Smooth muscle cell of the brain vasculature (primary cell): ENCODE measurements around the gene KRTAP1-5.
A peak's percentile ranks its signal among the peaks of the same experiment; 100 is the strongest.
"Not testable (repeated sequence)": the region's sequence is repeated elsewhere in the genome, so short reads cannot be mapped to it uniquely, and the experiment has no call there.

Source experiments
- DNase-seq: peaks from one replicate; pipeline ENCODE4 v3.0.0-alpha.2; 2012; ENCODE audit warnings: low read depth, low spot score

The KRTAP1-5 gene

GRCh38 chr17:41004397-41004796 lies 22.6 kb downstream of the KRTAP1-5 start:
- DNase-seq: no peak

GRCh38 chr17:41003926-41004325 lies 23.1 kb downstream of the KRTAP1-5 start:
- DNase-seq: no peak

DNA sequence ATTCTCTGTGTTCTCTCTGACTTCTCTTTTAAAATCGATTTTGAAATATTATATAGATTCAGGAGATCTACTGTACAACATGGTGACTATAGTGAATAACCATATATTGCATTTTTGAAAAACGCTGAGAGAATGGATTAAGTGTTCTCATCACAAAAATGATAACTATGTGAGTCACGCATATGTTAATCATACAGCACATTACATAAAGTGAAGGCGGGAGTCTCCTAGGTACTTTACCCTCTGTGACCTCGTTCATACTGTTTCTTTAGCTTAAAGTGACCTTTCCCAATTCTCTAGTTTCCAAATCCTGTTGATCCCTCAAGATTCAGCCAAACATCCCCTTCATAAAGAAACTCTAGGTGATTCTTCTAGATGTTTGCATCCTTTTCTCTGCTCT lies 24.2 kb downstream of the KRTAP1-5 start:
- no peak for DNase-seq

- no peak for DNase-seq
Observed at GRCh38 chr17:41001795-41002194, 25.2 kb downstream of the KRTAP1-5 start.

DNA sequence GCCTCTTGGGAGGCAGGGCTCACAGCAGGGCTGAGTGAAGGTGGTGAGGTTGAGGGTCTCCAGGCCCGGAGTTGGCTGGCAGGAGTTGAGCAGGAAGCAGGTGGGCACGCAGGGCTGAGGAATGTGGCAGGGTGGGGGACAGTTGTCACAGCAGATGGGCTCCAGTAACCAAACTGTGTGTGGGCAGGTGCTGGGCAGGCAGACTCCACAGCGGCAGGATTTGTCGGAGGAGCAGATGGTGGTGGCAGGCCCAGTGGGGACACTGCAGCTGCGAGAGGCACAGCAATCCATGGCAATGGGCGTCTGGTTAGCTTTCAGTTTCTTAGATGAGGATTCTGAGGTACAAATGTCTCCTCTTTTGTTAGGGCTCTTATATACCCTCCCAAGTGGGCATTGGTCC lies 27.4 kb downstream of the KRTAP1-5 start, which contains the start of gene KRTAP3-2:
KRTAP3-2 (minus strand) TSS at position 344 of the 400 bp plus-strand sequence; CDS start at position 291, 53 bp downstream.
- not testable (repeated sequence) for DNase-seq

- DNase-seq: no peak
Observed at GRCh38 chr17:40997361-40997760, 29.6 kb downstream of the KRTAP1-5 start.

- no peak for DNase-seq
Observed at GRCh38 chr17:40996829-40997228, 30.2 kb downstream of the KRTAP1-5 start.

DNA sequence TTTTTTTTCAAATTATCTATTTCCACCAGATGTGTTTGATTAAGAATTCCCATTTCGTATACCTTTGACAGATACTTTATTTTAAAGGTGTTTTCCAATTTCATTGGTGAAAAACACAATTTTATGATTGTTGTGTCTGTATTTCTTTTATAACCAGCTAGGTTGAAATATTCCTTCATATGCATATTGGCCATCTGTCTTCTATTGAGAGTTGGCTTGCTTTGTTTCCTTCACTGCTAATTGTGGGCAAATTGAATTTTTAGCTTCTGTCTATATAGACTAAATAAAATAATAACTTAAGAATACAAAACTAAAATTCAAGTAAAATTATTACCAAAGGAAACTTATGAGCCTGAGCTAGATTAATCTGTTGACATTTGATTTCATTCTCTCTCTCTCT lies 31.9 kb downstream of the KRTAP1-5 start:
- no peak for DNase-seq

DNA sequence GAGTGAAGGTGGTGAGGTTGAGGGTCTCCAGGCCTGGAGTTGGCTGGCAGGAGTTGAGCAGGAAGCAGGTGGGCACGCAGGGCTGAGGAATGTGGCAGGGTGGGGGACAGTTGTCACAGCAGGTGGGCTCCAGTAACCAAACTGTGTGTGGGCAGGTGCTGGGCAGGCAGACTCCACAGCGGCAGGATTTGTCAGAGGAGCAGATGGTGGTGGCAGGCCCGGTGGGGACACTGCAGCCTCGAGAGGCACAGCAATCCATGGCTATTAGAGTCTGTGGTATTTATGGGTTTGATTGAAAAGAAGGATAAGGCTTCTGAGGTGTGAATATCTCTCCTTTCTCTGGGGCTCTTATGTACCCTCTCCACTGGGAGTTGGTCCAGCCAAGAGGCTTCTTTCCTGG lies 33.2 kb downstream of the KRTAP1-5 start, which contains the start of gene KRTAP3-3:
KRTAP3-3 (minus strand) TSS at position 326 of the 400 bp plus-strand sequence; CDS start at position 259, 67 bp downstream.
- no peak for DNase-seq

DNA sequence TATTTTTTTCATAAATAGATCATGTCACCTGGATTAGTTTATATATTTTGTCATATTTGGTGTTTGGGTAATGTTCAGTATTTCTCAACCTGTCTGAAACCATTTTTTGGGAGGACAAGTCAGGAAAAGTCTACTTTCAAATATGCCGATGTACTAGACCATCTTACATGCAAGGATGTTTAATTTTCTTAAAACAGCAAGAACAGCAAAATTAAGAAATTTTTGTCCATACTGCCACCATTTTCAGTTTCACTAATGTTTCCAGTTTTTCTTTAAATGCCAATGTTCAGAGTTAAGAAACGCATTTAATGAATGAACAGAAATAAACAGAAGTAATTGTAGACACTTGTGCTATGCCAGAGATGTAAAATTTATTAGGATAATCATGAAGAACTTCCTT lies 33.9 kb downstream of the KRTAP1-5 start:
- no peak for DNase-seq

DNA sequence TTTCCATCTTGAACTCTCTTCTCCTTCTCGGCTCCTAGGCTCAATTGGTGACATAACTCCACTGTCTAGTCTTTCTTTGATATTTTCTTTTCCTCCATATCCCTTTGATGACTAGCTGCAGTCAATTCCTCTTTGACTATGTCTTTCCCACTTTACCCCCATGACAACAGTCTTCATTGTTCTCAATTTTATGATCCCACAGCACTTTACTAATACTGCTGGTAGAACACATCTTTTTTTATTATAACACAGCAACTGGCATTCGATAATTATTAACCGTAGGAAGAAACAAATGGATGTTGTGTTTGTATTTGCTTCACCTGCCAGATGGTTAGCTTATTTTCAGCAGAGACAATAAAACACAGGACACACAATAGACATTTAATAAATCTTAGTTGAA lies 34.3 kb downstream of the KRTAP1-5 start:
- no peak for DNase-seq

DNA sequence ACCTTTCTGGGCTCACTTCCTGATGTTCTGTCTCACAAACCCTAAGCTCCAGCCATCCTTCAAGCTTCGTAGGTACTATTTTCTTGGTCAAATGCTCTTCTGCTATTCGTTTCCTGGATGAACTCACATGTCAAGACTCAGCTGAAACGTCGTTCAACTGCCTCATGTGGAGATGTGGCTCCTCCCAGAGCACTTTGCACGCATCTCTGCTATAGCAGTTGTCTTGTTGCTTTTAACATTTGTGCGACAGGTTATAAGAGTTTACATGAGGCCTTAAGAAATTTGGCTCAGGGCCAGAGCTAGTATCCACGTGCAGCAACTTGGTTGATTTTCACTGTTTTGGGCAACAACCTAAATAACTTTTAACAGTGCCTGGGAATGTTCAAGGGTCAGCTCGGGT lies 40.1 kb downstream of the KRTAP1-5 start:
- no peak for DNase-seq

DNA sequence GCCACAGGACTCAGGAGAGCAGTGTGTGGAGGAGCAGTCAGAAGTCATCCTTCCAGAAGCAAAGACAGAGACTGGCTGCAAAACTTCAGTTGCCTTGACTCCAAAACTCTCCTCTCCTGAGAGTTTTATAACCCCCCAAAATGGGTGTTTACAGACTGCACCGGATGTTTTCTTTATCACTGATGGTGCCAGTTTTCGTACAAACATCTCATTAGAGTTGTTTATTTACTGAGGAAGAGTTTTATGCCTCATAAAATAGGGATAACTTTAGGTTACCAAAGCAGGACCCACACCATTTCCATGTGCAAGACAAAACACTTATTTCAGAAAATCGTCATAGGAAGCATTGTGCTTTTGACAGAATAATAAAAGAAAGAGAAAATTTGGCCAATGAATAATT lies 42.8 kb downstream of the KRTAP1-5 start, which contains the start of gene KRT40:
KRT40 (minus strand) TSS at position 101 of the 400 bp plus-strand sequence; CDS start at position 48, 53 bp downstream.
- no peak for DNase-seq

- DNase-seq: no peak
Observed at GRCh38 chr17:40981115-40981514, 45.9 kb downstream of the KRTAP1-5 start.

GRCh38 chr17:40980596-40980995 lies 46.4 kb downstream of the KRTAP1-5 start:
- DNase-seq: peak; percentile 20

DNA sequence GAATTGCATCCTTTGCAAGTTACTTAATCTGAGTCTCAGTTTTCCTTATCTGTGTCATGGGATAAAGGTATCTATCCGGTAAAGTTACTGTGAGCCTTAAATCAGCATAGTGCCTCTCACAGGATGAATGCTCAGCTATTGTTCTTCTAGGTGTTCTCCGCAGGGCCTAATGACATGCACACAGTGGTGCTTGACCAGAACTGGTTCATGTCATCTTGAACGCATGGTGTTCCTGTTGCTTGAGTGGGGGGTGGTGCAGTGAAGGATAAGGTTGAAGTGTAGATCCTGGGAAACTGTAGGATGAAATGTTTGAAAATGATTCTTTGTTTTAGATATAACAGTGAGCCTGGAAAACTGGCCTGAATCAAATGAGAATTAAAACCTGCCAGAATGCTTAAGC lies 46.9 kb downstream of the KRTAP1-5 start:
- DNase-seq: no peak

DNA sequence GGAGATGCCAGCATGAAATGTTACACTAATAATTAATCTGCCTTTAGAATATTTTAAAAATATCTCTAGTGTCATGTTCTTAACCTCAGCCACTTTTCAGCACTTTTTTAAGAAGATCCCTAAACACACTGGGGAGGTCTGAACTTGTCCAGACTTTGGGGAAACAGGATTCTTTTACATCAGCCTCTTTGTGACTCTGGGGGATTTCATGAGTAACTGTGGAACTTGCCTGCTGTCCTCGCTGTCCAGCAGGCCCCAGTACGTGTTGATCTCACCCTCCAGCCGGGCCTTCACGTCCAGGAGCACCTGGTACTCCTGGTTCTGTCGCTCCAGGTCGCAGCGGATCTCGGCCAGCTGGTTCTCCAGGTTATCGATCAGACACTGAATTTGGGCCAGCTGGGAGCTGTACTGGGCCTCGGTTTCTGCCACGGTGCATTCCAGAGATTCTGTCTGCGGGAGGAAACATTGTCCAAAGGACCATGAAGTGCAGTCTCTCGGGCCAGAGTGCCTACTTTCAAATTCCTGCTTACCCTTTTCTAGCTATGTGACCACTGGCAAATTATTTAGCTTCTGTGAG lies 48.3 kb downstream of the KRTAP1-5 start:
- DNase-seq: no peak
